NCI-H2029 treated with DMSO at 0.1 percent for 48 hours (cell line): ENCODE results near the gene HNF1B.
"Not testable (repeated sequence)": the region's sequence is repeated elsewhere in the genome, so short reads cannot be mapped to it uniquely, and the experiment has no call there.

ENCODE experiments used
- DNase-seq: peaks from one replicate; lab custom pipeline; 2025; lab: John Stamatoyannopoulos, UW

Gene HNF1B, protein sequence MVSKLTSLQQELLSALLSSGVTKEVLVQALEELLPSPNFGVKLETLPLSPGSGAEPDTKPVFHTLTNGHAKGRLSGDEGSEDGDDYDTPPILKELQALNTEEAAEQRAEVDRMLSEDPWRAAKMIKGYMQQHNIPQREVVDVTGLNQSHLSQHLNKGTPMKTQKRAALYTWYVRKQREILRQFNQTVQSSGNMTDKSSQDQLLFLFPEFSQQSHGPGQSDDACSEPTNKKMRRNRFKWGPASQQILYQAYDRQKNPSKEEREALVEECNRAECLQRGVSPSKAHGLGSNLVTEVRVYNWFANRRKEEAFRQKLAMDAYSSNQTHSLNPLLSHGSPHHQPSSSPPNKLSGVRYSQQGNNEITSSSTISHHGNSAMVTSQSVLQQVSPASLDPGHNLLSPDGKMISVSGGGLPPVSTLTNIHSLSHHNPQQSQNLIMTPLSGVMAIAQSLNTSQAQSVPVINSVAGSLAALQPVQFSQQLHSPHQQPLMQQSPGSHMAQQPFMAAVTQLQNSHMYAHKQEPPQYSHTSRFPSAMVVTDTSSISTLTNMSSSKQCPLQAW

DNA sequence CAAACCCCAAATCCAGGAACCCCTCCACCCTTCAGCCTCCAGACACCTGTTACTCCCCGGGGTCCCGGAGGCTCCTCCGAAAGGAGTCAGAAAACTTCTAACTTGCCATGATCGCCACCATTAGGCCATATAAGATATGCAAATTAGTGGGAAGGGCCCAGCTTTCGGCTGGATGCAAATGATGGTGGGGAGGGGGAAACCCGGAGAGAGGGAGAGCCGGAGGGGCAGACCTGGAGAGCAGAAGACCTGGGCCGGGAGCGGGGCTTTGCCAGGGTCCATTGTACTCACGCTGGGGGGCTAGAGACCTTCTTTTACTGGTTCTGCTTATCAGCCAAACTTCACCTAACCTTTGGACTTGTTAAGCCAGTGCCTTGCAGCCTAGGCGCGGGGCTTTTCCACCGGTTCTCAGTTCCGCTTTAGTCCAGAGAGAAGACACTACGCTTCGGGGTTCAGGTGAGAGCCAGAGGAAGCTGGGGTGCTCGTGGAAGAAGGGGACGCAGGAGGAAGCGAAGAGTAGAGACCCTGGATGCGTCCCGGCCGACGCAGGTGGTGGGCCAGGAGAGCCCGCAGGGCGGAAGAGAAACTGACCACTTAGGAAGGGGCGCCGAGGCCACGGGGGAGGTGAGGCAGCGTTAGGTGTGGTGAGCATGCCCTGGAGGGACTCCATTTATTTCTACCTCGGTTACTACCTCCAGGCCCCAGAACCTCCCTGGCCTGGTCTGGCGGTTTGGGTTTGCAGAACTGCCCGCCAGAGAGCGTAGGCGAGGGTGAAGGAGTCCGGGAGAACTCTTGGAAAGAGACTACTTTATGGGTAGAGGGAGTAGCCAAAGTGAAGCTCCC, at the start of gene HNF1B:
TSS of gene HNF1B (minus strand) at position 99 of the 840 bp plus-strand sequence. CDS start 175 bp downstream, outside the sequence.
- no peak for DNase-seq

DNA sequence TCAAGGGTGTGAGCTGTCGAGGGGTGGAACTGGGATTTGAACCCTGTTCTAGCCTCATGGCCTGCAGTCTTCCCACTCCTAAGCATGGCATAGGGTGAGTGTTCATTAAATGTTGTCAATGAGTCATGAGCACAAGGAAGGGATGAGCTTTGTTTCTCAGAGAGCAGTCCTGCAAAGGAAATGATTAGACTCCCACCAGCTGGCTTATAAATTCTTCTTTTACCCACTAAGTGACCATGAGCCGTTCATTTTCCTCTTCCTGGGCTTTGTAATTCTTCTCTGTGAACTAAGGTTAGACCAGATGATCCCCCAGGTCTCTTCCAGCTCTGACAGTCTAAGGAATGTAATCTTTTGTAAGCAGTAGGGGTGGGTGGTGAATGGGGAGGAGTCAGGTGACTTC, 47.9 kb upstream of the HNF1B start:
- DNase-seq: no peak

DNA sequence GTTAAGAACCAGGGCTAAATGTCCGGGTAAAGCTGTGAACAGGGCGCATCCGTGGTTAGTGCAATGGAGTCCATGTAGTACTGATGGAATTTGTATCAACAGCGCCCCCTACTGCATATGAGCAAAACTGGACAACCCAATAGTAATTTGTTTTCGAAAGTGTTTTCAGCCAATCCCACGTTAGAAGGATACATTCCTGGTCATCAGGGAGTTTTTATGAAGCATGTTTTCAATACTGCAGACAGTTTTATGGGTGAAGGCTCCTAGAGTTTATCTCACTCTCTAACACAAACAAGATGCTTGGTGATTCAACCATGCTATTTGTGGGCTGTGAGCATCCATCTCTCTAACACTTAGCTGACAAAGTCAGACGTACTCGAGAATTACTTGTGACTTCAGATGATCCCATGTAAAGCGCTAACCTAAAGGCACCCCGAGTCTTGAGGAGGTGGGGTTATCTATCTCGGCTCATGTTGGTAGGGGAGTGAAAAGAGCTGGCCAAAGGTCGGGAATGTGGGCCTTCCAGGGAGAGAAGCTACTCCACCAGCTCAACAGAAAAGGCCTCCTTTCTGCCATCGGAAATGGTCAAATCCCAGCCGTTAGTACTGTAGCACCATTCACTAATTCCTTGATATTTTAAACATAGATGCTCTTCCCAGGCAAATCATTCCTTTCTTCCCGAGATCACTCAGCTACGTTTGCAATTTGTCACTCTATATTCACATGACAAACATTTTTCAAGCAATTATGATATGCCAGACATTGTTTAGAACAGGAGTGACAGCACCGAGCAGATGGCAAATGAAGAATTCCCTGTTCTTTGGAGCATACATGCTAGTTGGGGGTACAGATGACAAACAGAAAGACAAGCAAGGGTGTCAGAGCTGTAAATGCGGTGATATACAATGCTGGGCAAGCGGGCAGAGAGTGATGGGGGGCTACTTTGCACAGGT, 46.9 kb upstream of the HNF1B start:
- DNase-seq: no peak

DNA sequence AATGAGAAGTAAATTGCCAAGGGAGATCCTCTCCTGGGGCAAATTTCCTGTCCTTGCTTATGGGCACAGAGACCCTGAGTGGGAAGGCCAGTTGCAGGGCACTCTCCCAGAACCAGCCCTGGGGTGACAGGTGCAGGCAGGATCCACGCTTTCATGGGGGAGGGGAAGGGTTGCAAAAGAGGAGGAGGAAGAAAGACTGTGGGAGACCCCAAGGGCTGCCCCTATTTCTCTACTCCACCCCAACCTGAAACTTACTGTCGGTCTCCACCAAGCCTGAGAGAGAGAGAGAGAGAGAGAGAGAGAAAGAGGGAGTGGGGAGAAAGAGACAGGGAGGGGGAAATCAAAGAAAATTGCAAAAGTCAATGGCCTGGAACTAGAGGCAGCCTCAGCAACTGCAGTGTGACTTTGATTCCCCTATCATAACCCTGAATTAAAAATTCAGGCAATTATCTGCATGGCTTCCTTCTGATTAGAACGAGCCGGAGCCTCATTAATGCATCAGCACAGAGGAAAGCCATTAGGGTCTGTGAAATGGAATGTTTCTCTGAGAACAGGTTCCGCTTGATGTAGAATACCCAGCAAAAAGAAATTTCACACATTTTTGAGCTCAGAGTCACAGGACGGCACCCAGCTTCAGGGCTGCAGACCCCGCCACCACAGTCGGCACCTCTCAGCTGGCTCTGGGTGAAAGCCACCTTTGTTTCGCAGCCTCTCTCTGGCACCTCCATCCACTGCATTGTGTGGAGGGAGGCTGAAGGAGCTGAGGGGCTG, 45.1 kb upstream of the HNF1B start:
- DNase-seq: no peak

DNA sequence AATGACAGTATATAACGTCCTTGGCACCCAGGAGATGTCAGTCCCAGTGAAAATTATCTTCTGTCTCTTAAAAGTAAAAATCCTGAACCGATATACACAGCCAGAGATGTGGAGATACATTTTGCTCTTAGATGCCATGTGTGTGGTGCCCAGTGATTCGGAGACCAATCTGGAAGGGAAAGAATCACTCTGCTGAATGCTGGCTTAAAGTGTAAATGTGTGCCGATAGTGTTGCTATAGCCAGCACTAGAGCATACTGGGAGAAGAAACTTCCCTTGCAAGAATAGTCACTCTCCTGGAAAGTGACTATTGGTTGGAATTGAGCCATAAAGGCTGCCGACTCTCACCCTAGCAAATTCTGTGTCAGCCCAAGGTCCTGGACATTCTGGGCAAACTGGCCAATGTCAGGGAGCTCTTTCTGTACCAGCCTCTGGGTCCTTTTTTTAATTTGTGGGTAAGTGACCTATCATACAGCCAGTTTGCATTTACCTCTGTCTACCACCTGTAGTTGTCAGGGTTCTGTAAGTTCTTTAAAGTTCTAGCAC, 44.2 kb upstream of the HNF1B start:
- DNase-seq: no peak

DNA sequence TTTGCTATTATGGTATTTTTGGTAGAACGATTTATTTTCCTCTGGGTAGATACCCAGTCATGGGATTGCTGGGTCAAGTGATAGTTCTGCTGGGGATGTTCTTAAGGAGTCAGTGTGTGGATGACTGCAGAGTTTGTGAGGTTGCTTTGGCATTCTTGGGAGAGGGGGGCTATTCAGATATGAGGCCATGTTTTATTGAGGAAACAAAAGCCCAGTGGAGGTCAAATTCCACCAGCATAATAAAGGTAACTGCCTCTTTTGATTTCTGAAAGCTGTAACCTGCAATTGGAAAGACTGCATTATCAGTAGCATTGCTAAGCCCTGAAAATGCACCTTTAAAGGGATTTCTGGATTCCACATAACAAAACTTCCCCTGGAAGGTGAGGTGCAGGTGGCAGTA, 43.7 kb upstream of the HNF1B start:
- DNase-seq: no peak

DNA sequence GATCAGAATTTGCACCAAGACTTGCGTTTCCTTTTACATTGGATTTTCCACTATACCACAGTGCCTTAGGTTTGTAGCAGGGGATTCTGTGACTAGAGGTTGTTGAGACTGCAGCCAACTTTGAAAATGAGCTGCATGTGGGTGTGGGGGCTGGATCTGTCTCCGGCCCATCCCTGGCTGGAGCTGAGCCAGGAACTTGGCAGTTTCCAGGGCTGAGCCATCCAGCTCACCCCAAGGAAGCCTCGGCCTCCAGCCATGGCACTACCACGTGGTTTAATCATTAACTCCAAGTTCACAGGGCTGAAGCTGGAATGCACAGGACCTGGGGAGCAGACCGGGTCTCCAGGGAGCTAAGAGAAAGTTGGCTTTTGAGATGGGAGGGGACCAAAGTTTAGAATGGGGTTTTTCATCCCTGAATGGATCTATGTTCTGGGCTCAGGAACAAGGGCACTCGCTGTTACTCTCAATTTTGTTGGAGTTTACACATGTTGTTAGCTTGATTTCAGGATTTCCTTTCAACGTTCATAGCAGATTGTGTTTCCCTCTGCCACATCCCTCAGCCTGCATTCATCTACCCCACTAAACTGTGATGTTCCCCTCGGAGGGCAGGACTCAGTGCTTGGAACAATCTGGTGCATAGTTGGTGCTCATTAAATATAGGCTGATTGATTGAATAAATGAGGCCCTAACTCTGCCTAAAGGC, 42.3 kb upstream of the HNF1B start:
- no peak for DNase-seq

DNA sequence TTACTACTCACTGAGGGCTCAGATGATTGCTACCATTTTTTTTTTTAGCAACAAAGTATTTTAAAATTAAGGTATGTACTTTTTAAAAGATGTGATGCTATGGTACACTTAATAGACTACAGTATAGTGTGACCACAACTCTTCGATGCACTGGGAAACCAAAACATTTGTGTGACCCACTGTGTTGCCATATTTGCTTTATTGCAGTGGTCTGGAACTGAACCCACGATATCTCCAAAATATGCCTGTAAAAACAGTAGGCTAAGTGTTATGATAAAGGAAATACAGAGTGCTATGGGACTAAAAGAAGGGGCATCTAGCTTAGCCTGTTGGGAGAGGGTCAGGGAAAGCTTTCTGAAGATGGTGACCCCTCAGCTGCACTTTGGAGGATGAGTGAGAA, 41.6 kb upstream of the HNF1B start:
- no peak for DNase-seq

DNA sequence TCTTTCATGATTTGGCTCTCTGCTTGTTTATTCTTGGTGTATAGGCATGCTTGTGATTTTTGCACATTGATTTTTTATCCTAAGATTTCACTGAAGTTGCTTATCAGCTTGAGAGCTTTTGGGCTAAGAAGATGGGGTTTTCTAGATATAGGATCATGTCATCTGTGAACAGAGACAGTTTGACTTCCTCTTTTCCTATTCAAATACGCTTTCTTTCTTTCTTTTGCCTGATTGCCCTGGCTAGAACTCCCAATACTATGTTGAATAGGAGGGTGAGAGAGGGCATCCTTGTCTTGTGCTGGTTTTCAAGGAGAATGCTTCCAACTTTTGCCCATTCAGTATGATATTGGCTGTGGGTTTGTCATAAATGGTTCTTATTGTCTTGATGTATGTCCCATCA, 37.6 kb upstream of the HNF1B start:
- not testable (repeated sequence) for DNase-seq

DNA sequence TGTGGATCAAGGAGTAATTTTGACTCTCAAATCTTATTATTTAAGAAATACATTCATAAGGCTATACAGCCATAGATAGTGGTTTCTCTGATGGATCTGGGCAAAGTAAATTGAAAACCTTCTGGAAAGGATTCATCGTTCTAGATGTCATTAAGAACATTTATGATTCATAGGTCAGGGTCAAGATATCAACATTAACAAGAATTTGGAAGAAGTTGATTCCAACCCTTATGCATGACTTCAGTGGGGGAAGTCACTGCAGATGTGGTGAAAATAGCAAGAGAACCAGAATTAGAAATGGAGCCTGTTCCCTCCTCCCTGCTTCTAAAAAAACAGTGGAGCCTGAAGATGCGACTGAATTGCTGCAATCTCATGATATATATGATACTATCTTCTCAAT, 36.6 kb upstream of the HNF1B start:
- no peak for DNase-seq

DNA sequence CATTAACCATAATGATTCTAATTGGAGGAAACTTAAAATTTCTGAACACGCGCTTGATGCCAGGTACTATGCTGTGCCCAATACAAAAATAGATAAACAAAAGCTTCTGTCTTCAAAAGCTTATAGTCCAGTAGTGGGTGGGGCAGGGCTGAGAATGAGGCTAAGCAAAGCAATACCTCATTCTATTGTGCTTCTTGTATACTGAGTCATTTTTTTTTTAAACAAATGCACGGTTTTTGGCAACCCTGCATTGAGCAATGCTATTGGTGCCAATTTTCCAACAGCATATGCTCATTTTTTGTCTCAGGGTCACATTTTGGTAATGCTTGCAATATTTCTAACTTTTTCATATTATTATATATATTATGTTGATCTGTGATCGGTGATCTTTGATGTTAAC, 34.7 kb upstream of the HNF1B start:
- no peak for DNase-seq

DNA sequence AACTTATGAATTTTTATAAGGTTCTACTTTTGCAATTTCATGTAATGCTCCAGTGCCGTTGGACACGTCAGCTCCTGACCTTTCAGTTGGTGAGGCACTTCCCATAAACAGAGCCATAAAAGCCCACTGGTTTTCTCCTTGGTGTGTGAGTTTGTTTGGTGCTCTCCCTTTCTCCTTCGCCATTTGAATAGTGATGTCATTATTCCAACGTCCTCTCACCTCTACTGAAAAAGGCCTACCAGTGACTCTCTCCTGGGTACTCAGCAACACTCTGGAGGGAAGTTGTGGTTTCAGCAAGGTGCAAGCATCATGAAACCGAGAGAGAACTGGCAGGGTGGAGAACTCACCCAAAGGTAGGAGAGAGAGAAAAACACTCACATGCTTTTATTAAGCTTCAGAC, 29.6 kb upstream of the HNF1B start:
- DNase-seq: no peak

DNA sequence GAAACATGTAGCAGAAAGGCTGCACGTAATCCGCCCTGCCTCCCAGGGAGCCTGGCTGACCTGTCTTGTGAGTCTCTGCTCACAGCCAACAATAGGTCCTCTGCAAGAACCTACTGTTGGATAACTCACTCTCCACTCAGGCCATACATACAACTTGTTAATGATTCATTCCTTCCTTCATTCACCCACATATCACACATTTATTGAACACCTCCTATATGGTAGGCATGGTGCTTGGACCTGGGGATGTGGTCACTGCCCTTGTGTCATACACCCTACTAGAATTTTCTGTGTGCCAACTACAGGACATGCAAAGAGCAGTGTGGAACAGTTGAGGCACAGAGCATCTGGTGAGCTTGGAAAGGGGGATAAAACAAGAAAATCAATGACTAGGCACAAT, 28.1 kb upstream of the HNF1B start:
- no peak for DNase-seq

DNA sequence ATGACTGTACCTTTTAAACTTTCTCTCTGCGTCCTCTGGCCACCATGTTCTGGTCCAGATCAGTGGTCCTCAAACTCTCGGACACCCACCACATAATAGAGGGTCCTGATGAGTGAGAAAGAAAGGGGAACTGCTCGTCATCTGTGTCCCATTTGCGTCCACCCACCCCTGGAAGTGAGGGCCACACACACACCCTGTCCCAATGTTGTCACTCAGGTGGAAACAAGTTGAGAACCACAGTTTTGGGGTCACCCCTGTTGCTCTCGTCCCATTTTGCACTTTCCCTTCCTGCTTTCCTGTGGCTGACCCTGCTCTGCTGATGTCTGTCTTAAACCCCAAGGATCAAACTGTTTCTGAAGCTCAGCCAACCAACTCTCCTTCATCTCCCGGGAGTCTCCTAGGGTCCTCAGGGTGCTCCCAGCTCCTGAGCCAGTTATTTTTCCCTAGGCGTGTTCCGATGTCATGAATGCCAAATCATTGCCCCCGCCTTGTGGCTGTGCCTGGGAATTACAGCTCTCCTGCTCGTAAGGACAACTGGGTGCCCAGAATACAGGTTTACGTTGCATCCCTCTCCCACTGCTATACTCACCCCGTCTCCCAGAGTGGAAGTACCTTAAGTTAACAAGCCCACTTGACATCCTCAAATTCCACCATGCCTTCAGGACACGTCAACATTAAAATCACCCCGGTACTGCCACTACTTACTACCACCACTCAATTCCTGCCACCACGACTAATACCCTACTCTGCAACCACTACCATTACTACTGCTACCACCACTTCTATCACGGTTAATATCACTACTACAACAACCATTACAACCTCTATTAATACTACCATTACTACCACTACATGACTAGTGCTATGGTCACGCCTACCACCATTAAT, 26.0 kb upstream of the HNF1B start:
- peak; percentile 25 for DNase-seq

DNA sequence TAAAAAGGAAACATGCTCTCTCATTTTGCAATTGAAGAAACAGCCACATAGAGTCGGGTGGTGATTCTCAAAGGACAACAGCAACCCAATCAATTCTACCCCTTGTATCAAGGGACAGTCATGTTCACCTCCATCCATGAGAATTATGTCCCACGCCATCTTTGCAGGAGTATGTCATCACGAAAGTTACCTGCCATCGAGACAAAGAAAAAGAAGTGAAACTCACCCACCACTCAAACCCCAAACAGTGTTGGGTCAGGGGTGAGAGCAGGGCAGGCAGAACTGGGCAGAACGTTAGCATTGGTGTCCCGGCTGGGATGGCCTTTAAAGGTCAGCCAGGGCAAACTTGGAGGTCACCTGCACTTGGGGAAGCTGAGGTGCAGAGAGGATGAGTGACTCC, 24.2 kb upstream of the HNF1B start:
- no peak for DNase-seq

DNA sequence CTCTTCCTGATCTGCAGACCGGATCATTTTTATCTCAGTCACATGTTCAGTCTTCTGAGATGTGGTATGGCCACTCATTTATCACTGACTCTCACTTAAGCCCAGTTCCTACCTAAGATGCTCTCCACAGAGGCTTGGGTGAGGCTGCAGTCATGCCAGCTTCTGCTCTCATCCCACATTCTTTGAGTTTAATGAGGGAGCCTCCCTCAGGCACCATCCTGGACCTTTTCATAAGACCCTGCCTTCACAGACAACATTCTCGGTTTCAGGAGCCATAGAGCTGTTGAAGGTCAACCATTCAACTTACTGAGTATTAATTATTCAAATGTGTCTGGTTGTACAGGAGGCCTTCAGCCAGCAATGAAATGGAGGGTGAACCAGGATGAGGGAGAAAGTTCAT, 23.6 kb upstream of the HNF1B start:
- no peak for DNase-seq

DNA sequence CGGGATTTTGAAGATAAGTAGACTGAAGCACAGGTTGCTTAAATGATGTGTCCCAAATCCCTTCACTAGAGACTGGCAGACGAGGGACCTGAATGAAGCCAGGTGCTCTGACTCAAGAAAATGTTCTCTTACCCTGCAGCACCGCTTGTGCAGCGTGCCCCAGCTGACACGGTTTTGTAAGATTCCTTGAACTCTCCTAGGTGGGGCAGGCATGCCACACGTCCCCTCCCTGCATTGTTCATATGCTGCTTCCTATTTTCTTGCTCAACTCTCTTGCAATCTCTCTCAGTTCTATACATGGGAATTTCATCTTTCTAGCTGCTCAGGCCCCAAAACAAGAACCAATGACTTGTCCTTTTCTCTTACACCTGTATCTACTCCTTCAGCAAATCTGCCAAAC, 22.1 kb upstream of the HNF1B start:
- no peak for DNase-seq

DNA sequence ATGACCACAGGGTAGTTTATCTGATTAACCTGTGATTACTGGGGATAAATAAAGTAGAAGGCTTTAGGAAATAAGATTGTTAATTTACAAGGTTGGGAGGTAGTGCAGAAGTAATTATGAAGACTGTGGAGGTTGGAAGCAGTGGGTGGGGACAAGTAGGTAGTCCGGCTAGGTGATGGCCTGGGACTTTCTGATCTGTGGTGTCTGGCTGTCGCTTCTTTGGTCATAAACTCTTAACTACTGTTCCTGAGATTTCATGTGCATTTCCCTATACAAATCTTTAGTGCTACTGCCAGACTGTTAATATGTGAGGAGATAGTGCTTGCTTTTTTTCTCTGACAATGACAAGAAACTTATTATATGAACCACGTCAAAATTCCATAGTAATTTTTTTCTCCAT, 19.5 kb upstream of the HNF1B start:
- no peak for DNase-seq

DNA sequence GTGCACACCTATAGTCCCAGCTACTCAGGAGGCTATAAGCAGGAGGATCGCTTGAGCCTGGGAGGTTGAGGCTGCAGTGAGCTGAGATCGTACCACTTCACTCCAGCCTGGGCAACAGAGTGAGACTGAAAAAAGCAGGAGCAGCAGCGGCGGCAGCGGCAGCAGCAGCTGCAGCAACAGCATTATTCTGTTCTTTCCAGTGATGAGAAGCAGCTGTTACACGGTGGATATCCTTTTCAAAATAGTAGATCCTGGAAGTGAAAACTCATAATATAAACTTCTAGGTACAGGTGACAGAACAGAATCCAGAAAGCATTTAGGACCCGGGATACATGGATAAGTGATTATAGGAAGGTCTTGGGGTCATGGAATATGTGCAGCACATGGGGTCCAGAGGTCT, 17.8 kb upstream of the HNF1B start:
- no peak for DNase-seq
